ENCODE measurements around the gene GAS1.

Gene GAS1

GRCh38 chr9:86960938-86961337 lies 13.6 kb upstream of the GAS1 start:
- Histone ChIP-seq H3K9ac (ENCODE audit: low read length) (no peak overlapping the region), H4K5ac (ENCODE audit: low read length) (no peak overlapping the region), H2BK15ac (replicated peaks; ENCODE audit: low read depth) (no peak overlapping the region), H3K79me2 (ENCODE audit: control insufficient read depth, insufficient read depth, low read length) (no peaks in the 10 kb centered on the region), H3K4ac (ENCODE audit: low read depth, low read length) (no peak overlapping the region), H3K27ac (ENCODE audit: low read depth, low read length) (no peak overlapping the region), H2AK5ac (ENCODE audit: low read length) (no peak overlapping the region), H3K4me1 (ENCODE audit: control insufficient read depth, low read depth, low read length) (no peaks in the 10 kb centered on the region), H3K4me2 (ENCODE audit: low read length) (no peak overlapping the region), H3K23ac (ENCODE audit: low read length) (no peak overlapping the region), H3K79me1 (ENCODE audit: low read length) (no peaks in the 10 kb centered on the region), H3K56ac (ENCODE audit: low read length) (no peak overlapping the region), H2BK120ac (ENCODE audit: low read depth, low read length) (no peak overlapping the region), H2BK5ac (ENCODE audit: low read length) (no peak overlapping the region), H3K18ac (ENCODE audit: low read length) (no peak overlapping the region), H3K27me3 (ENCODE audit: insufficient read depth, low read length, poor library complexity) (no peaks in the 10 kb centered on the region), H3K36me3 (ENCODE audit: control insufficient read depth, insufficient read depth, low read length) (no peaks in the 10 kb centered on the region), H4K8ac (ENCODE audit: low read depth, low read length) (no peak overlapping the region), H3K4me3 (ENCODE audit: low read length) (no peak overlapping the region)
- DNase-seq: no peak
- WGBS (ENCODE audit: extremely low coverage, insufficient coverage, low lambda C conversion rate): no CpG with 5 or more reads among the region's 6 CpGs

- WGBS (ENCODE audit: extremely low coverage, insufficient coverage, low lambda C conversion rate): no CpG with 5 or more reads among the region's 1 CpG
- Histone ChIP-seq H3K27ac (ENCODE audit: low read depth, low read length) (no peak overlapping the region), H3K56ac (ENCODE audit: low read length) (no peak overlapping the region), H4K8ac (ENCODE audit: low read depth, low read length) (no peak overlapping the region), H3K9ac (ENCODE audit: low read length) (no peak overlapping the region), H2BK120ac (ENCODE audit: low read depth, low read length) (no peak overlapping the region), H2BK5ac (ENCODE audit: low read length) (no peak overlapping the region), H3K4me1 (ENCODE audit: control insufficient read depth, low read depth, low read length) (no peaks in the 10 kb centered on the region), H4K5ac (ENCODE audit: low read length) (no peak overlapping the region), H3K23ac (ENCODE audit: low read length) (no peak overlapping the region), H3K79me2 (ENCODE audit: control insufficient read depth, insufficient read depth, low read length) (no peaks in the 10 kb centered on the region), H3K27me3 (ENCODE audit: insufficient read depth, low read length, poor library complexity) (no peaks in the 10 kb centered on the region), H3K4me2 (ENCODE audit: low read length) (no peak overlapping the region), H3K79me1 (ENCODE audit: low read length) (no peaks in the 10 kb centered on the region), H3K4ac (ENCODE audit: low read depth, low read length) (no peak overlapping the region), H2AK5ac (ENCODE audit: low read length) (no peak overlapping the region), H2BK15ac (replicated peaks; ENCODE audit: low read depth) (no peak overlapping the region), H3K4me3 (ENCODE audit: low read length) (no peak overlapping the region), H3K36me3 (ENCODE audit: control insufficient read depth, insufficient read depth, low read length) (no peaks in the 10 kb centered on the region), H3K18ac (ENCODE audit: low read length) (no peak overlapping the region)
- DNase-seq: no peak
These were observed 10.9 kb upstream of the GAS1 start for GRCh38 chr9:86958203-86958602.

- WGBS (ENCODE audit: extremely low coverage, insufficient coverage, low lambda C conversion rate): no CpG with 5 or more reads among the region's 4 CpGs
- Histone ChIP-seq H3K79me1 (ENCODE audit: low read length) (no peaks in the 10 kb centered on the region), H3K4me1 (ENCODE audit: control insufficient read depth, low read depth, low read length) (no peaks in the 10 kb centered on the region)
These were observed 8.3 kb upstream of the GAS1 start for GRCh38 chr9:86955561-86955960.

GRCh38 chr9:86955042-86955441 lies 7.7 kb upstream of the GAS1 start:
- H3K9ac ChIP-seq (ENCODE audit: low read length): no peak overlapping the region

More at GRCh38 chr9:86955561-86955960, 8.3 kb upstream of the GAS1 start:
- no peak overlapping the region for H3K4me3 ChIP-seq (ENCODE audit: low read length)
- H3K56ac ChIP-seq (ENCODE audit: low read length): no peak overlapping the region
- H2BK15ac ChIP-seq (replicated peaks; ENCODE audit: low read depth): no peak overlapping the region
- H3K27me3 ChIP-seq (ENCODE audit: insufficient read depth, low read length, poor library complexity): no peaks in the 10 kb centered on the region
- no peaks in the 10 kb centered on the region for H3K79me2 ChIP-seq (ENCODE audit: control insufficient read depth, insufficient read depth, low read length)
- no peak overlapping the region for H4K5ac ChIP-seq (ENCODE audit: low read length)
- no peak overlapping the region for H2BK120ac ChIP-seq (ENCODE audit: low read depth, low read length)
- no peak overlapping the region for H3K18ac ChIP-seq (ENCODE audit: low read length)
- H3K4ac ChIP-seq (ENCODE audit: low read depth, low read length): no peak overlapping the region
- H3K23ac ChIP-seq (ENCODE audit: low read length): no peak overlapping the region
- H2BK5ac ChIP-seq (ENCODE audit: low read length): no peak overlapping the region
- no peak overlapping the region for H2AK5ac ChIP-seq (ENCODE audit: low read length)
- H3K27ac ChIP-seq (ENCODE audit: low read depth, low read length): no peak overlapping the region
- no peak overlapping the region for H4K8ac ChIP-seq (ENCODE audit: low read depth, low read length)
- no peaks in the 10 kb centered on the region for H3K36me3 ChIP-seq (ENCODE audit: control insufficient read depth, insufficient read depth, low read length)
- DNase-seq: no peak
- no peak overlapping the region for H3K9ac ChIP-seq (ENCODE audit: low read length)
- no peak overlapping the region for H3K4me2 ChIP-seq (ENCODE audit: low read length)

GRCh38 chr9:86953181-86953580 lies 5.9 kb upstream of the GAS1 start:
- Histone ChIP-seq H3K79me2 (ENCODE audit: control insufficient read depth, insufficient read depth, low read length) (no peaks in the 10 kb centered on the region), H2BK15ac (replicated peaks; ENCODE audit: low read depth) (no peak overlapping the region), H3K27me3 (ENCODE audit: insufficient read depth, low read length, poor library complexity) (peaks cover 5% of the 10 kb centered on the region), H4K5ac (ENCODE audit: low read length) (no peak overlapping the region), H4K8ac (ENCODE audit: low read depth, low read length) (no peak overlapping the region), H3K18ac (ENCODE audit: low read length) (no peak overlapping the region), H2AK5ac (ENCODE audit: low read length) (no peak overlapping the region), H2BK120ac (ENCODE audit: low read depth, low read length) (no peak overlapping the region), H3K4me3 (ENCODE audit: low read length) (no peak overlapping the region), H3K36me3 (ENCODE audit: control insufficient read depth, insufficient read depth, low read length) (no peaks in the 10 kb centered on the region), H3K4ac (ENCODE audit: low read depth, low read length) (no peak overlapping the region), H3K4me1 (ENCODE audit: control insufficient read depth, low read depth, low read length) (no peaks in the 10 kb centered on the region), H3K79me1 (ENCODE audit: low read length) (no peaks in the 10 kb centered on the region), H3K56ac (ENCODE audit: low read length) (no peak overlapping the region), H3K23ac (ENCODE audit: low read length) (no peak overlapping the region), H3K4me2 (ENCODE audit: low read length) (no peak overlapping the region), H3K27ac (ENCODE audit: low read depth, low read length) (no peak overlapping the region), H3K9ac (ENCODE audit: low read length) (no peak overlapping the region), H2BK5ac (ENCODE audit: low read length) (no peak overlapping the region)
- no peak for DNase-seq
- no CpG with 5 or more reads among the region's 5 CpGs for WGBS (ENCODE audit: extremely low coverage, insufficient coverage, low lambda C conversion rate)

More at GRCh38 chr9:86955042-86955441, 7.7 kb upstream of the GAS1 start:
- H3K4me3 ChIP-seq (ENCODE audit: low read length): no peak overlapping the region
- no peak overlapping the region for H3K4me2 ChIP-seq (ENCODE audit: low read length)
- no peaks in the 10 kb centered on the region for H3K79me2 ChIP-seq (ENCODE audit: control insufficient read depth, insufficient read depth, low read length)
- DNase-seq: no peak
- H3K4ac ChIP-seq (ENCODE audit: low read depth, low read length): no peak overlapping the region
- H3K4me1 ChIP-seq (ENCODE audit: control insufficient read depth, low read depth, low read length): no peaks in the 10 kb centered on the region
- no peak overlapping the region for H3K18ac ChIP-seq (ENCODE audit: low read length)
- no peak overlapping the region for H2BK120ac ChIP-seq (ENCODE audit: low read depth, low read length)
- no peak overlapping the region for H2BK5ac ChIP-seq (ENCODE audit: low read length)
- no peak overlapping the region for H2AK5ac ChIP-seq (ENCODE audit: low read length)
- H3K23ac ChIP-seq (ENCODE audit: low read length): no peak overlapping the region
- no peak overlapping the region for H4K5ac ChIP-seq (ENCODE audit: low read length)
- H2BK15ac ChIP-seq (replicated peaks; ENCODE audit: low read depth): no peak overlapping the region
- no peak overlapping the region for H3K56ac ChIP-seq (ENCODE audit: low read length)
- no peaks in the 10 kb centered on the region for H3K79me1 ChIP-seq (ENCODE audit: low read length)
- H3K27me3 ChIP-seq (ENCODE audit: insufficient read depth, low read length, poor library complexity): no peaks in the 10 kb centered on the region
- H4K8ac ChIP-seq (ENCODE audit: low read depth, low read length): no peak overlapping the region
- H3K36me3 ChIP-seq (ENCODE audit: control insufficient read depth, insufficient read depth, low read length): no peaks in the 10 kb centered on the region
- no peak overlapping the region for H3K27ac ChIP-seq (ENCODE audit: low read depth, low read length)
- WGBS (ENCODE audit: extremely low coverage, insufficient coverage, low lambda C conversion rate): no CpG with 5 or more reads among the region's 2 CpGs

Measured in mesendoderm (in vitro differentiated cells).